Activated T-cell treated with anti-CD3 and anti-CD28 coated beads, Interleukin-2, amount 50 U/mL, for 24 hours (primary cell): ENCODE results near the gene GPR55.

ENCODE experiments used
- DNase-seq: peaks from one replicate; pipeline ENCODE4 v3.0.0-alpha.2; 2020
- H3K27ac Mint-ChIP-seq: 2 replicates; pipeline ENCODE4 v1.8.0; 2020; ENCODE audit warnings: mild to moderate bottlenecking, mixed read lengths
- H3K27me3 Mint-ChIP-seq: 2 replicates; pipeline ENCODE4 v1.8.0; 2020; ENCODE audit warnings: mixed read lengths
- H3K36me3 Mint-ChIP-seq: 2 replicates; pipeline ENCODE4 v1.8.0; 2020; ENCODE audit warnings: low read depth, mixed read lengths
- H3K4me1 Mint-ChIP-seq: 2 replicates; pipeline ENCODE4 v1.8.0; 2020; ENCODE audit warnings: low read depth, mixed read lengths
- H3K4me3 Mint-ChIP-seq: 2 replicates; pipeline ENCODE4 v1.8.0; 2020; ENCODE audit warnings: mild to moderate bottlenecking, moderate library complexity, mixed read lengths
- H3K9me3 Mint-ChIP-seq: 2 replicates; pipeline ENCODE4 v1.8.0; 2020; ENCODE audit warnings: mixed read lengths

The GPR55 gene

GRCh38 chr2:230872968-230873660, 51.9 kb downstream of the GPR55 start:
- Mint-ChIP-seq H3K36me3 (peaks cover 17% of the 10 kb centered on the region), H3K4me1 (peaks cover 58% of the 10 kb centered on the region), H3K4me3 (no peak overlapping the region), H3K27me3 (no peaks in the 10 kb centered on the region), H3K9me3 (no peaks in the 10 kb centered on the region), H3K27ac (peak overlapping the region; percentile 39)
- peak; percentile 32 for DNase-seq

- H3K9me3 Mint-ChIP-seq: no peaks in the 10 kb centered on the region
- DNase-seq: no peak
- H3K4me1 Mint-ChIP-seq: peaks cover 54% of the 10 kb centered on the region
- H3K36me3 Mint-ChIP-seq: peaks cover 14% of the 10 kb centered on the region
- no peaks in the 10 kb centered on the region for H3K27me3 Mint-ChIP-seq
- H3K27ac Mint-ChIP-seq: peak overlapping the region; percentile 39
- H3K4me3 Mint-ChIP-seq: no peak overlapping the region
These were observed 52.7 kb downstream of the GPR55 start for GRCh38 chr2:230872151-230872967.

GRCh38 chr2:230871361-230872150, 53.5 kb downstream of the GPR55 start:
- H3K4me1 Mint-ChIP-seq: peaks cover 54% of the 10 kb centered on the region
- H3K27me3 Mint-ChIP-seq: peaks cover 5% of the 10 kb centered on the region
- H3K4me3 Mint-ChIP-seq: no peak overlapping the region
- H3K9me3 Mint-ChIP-seq: no peaks in the 10 kb centered on the region
- H3K27ac Mint-ChIP-seq: no peak overlapping the region
- peaks cover 7% of the 10 kb centered on the region for H3K36me3 Mint-ChIP-seq
- no peak for DNase-seq

GRCh38 chr2:230870544-230871360, 54.3 kb downstream of the GPR55 start:
- H3K27ac Mint-ChIP-seq: no peak overlapping the region
- no peaks in the 10 kb centered on the region for H3K9me3 Mint-ChIP-seq
- peaks cover 5% of the 10 kb centered on the region for H3K27me3 Mint-ChIP-seq
- peaks cover 3% of the 10 kb centered on the region for H3K36me3 Mint-ChIP-seq
- H3K4me3 Mint-ChIP-seq: no peak overlapping the region
- DNase-seq: no peak
- H3K4me1 Mint-ChIP-seq: peaks cover 62% of the 10 kb centered on the region

DNA sequence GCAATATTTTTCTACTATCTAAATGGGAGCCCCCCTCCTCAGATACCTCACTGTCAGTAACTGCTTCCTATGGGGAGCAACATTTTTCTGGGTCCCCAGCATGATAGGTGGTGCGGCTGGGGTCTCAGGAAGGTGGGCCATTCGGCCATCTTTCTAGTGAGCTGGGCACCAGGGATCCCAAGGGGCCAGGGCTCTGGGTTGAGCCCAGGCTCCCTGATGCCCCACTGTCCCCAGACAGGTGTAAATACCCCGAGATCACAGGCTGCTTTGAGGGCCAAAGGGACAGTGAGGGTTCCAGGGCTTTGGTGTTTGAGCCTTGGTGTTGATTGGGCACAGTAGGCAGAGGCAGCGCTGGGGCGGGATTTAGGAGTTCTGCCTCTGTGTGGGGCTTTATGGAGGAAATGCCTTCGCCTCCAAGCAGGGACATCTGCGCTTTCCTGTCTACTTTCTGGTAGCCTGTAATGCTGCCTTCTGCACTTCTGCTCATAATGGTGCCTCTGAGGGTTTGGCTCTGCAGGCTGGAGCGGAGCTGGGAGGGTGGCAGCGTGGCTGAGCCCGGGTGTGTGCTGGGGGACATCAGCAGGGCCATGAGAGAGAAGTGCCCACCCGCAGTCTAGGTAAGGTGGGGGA, 55.0 kb downstream of the GPR55 start:
- no peak for DNase-seq
- Mint-ChIP-seq H3K36me3 (no peaks in the 10 kb centered on the region), H3K27me3 (peaks cover 5% of the 10 kb centered on the region), H3K4me3 (no peak overlapping the region), H3K9me3 (no peaks in the 10 kb centered on the region), H3K4me1 (peaks cover 68% of the 10 kb centered on the region), H3K27ac (peak overlapping the region; percentile 22)

- H3K9me3 Mint-ChIP-seq: no peaks in the 10 kb centered on the region
- no peak overlapping the region for H3K27ac Mint-ChIP-seq
- no peak overlapping the region for H3K4me3 Mint-ChIP-seq
- DNase-seq: no peak
- H3K4me1 Mint-ChIP-seq: peaks cover 67% of the 10 kb centered on the region
- no peaks in the 10 kb centered on the region for H3K36me3 Mint-ChIP-seq
- peaks cover 8% of the 10 kb centered on the region for H3K27me3 Mint-ChIP-seq
These were observed 55.8 kb downstream of the GPR55 start for GRCh38 chr2:230868947-230869913.

DNA sequence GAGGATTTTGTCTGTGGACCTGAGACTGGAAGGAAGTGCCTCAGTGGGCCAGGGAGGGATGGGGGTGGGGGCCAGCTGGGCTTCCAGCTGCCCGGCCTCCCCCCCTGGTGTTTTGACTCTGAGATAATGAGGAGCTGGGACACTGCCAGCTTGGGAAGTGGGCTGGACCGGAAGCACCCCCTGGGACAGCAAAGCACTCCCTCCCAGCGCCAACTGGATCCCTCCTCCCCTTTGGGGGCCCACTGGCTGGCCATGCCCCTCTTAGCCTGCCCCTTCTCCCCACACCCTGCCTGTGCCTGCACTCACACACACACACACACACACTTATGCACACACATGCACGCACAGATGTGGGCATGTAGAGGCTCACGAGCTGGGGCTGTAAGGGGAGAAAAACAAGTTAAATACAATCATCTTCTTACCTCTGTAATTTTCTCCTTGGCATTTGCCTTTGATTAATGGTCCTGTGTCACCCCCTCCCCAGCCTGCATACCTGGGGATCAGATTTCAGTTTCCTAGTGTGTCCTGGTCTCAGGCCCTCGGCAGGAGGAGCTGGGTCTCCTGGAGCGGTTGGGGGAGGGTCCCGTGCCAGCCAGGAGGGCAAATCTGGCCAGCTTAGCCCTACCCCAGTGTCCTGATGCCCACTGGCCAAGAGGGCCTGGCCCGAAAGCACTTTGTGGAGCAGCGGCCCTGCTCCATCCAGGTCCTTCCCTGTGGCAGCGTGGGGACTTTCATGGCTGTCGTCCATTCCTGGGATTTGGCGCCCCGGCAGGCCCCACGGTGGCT, 56.7 kb downstream of the GPR55 start:
- Mint-ChIP-seq H3K36me3 (no peaks in the 10 kb centered on the region), H3K9me3 (no peaks in the 10 kb centered on the region), H3K4me3 (no peak overlapping the region), H3K4me1 (peaks cover 64% of the 10 kb centered on the region), H3K27me3 (peaks cover 8% of the 10 kb centered on the region), H3K27ac (no peak overlapping the region)
- DNase-seq: no peak

DNA sequence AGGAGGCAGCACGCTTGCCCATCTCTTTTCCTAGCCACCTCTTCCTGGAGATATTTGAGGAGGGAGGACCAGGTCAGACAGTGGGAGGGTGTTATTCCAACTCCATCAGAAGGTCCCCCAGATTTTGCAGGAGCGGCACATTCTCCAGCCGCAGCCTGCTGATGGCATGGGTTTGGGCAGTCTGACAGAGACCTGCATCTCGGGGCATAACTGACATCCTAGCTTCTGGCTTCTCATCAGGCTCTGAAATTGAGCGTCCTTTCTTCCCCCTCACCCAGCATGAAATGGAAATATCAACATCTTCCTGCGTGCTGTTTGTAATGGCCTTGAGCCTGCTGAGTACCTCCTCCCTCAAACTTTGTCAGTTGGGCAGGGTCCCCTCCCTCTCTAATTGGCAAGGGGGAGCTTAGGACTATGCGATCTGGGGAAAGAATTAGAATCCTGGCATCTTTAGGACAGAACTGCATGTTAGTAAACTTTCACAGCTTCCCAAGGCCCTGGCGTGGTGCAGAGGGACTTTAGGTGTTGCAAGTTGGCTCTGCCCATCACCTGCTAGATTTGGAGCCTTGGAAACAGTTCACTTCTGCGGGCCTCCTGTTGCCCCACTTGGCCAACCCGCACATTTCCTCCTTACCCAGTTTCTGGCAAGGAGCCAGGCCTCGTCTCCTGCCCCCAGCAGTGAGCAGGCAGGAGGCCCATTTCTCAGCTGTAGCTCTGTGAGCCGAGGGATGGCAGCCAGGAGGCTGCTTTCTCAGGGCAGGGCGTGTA, 58.1 kb downstream of the GPR55 start:
- Mint-ChIP-seq H3K4me3 (peak overlapping the region; percentile 79), H3K4me1 (peaks cover 62% of the 10 kb centered on the region)

GRCh38 chr2:230865766-230866755, 59.0 kb downstream of the GPR55 start:
- peaks cover 70% of the 10 kb centered on the region for H3K4me1 Mint-ChIP-seq
- H3K4me3 Mint-ChIP-seq: peak overlapping the region; percentile 79
- peak overlapping the region; percentile 57 for H3K27ac Mint-ChIP-seq
- peaks cover 10% of the 10 kb centered on the region for H3K27me3 Mint-ChIP-seq
- H3K36me3 Mint-ChIP-seq: no peaks in the 10 kb centered on the region
- no peaks in the 10 kb centered on the region for H3K9me3 Mint-ChIP-seq
- DNase-seq: no peak

More for the DNA sequence above, 58.1 kb downstream of the GPR55 start:
- Mint-ChIP-seq H3K9me3 (no peaks in the 10 kb centered on the region), H3K27ac (no peak overlapping the region), H3K36me3 (no peaks in the 10 kb centered on the region), H3K27me3 (peaks cover 10% of the 10 kb centered on the region)
- DNase-seq: peak; percentile 64

DNA sequence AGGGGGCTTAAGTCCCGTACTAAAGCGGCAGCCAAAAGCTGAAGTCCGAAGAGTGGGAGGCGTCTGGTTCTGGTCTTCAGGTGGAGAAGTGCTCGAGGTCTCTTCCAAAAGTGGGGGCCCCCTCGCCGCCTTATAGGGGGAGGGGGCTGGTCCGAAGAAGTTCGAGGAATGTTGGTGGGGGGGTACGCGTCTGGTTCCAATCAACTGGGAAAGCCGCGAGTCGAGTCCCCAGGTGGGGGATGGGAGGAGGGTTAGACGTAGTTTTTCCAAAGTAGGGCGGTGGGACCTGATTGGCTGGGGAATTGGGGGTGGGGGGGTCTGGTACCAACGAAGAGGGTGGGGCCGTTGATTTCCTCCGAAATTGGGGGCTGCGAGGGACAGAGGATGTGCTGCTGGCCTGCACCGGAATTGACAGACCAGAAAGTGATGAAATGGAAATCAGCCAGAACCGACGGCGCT, 59.7 kb downstream of the GPR55 start:
- H3K27ac Mint-ChIP-seq: no peak overlapping the region

More for the DNA sequence above, 59.7 kb downstream of the GPR55 start:
- Mint-ChIP-seq H3K27me3 (peaks cover 10% of the 10 kb centered on the region), H3K9me3 (no peaks in the 10 kb centered on the region), H3K4me1 (peaks cover 70% of the 10 kb centered on the region), H3K4me3 (peak overlapping the region; percentile 79), H3K36me3 (no peaks in the 10 kb centered on the region)
- no peak for DNase-seq
